Ovary (tissue), 3 donors: ENCODE data around the gene TMEM59L.

Experiments
- EP300 ChIP-seq: sonication (generic); formaldehyde crosslinking; IDR thresholded peaks from one replicate; pipeline ENCODE4 v1.6.1; 2017; ENCODE audit warnings: antibody characterized with exemption
- POLR2A ChIP-seq: fragments of 450-650 bp; IDR thresholded peaks from one replicate; pipeline ENCODE4 v1.6.1; 2017; ENCODE audit warnings: antibody characterized with exemption, mild to moderate bottlenecking, moderate library complexity
- TF ChIP-seq, protein P1 (sequence below), 3 donors: fragments of 450-650 bp in 2 of 3; fragments of 200-600 bp in 1 of 3; IDR thresholded peaks; one replicate each; pipeline versions ENCODE4 v1.5.1 to v1.8.0; 2016 to 2022; ENCODE audit warnings: antibody characterized with exemption in 3 of 3, mild to moderate bottlenecking in 1 of 3
- donor health status: DM: no; HTN: no; CAD: no.

GRCh38 chr19:18654469-18654868 is 41.8 kb downstream of the TMEM59L start:
- TF ChIP-seq POLR2A = no peak
- TF ChIP-seq, protein P1, sequence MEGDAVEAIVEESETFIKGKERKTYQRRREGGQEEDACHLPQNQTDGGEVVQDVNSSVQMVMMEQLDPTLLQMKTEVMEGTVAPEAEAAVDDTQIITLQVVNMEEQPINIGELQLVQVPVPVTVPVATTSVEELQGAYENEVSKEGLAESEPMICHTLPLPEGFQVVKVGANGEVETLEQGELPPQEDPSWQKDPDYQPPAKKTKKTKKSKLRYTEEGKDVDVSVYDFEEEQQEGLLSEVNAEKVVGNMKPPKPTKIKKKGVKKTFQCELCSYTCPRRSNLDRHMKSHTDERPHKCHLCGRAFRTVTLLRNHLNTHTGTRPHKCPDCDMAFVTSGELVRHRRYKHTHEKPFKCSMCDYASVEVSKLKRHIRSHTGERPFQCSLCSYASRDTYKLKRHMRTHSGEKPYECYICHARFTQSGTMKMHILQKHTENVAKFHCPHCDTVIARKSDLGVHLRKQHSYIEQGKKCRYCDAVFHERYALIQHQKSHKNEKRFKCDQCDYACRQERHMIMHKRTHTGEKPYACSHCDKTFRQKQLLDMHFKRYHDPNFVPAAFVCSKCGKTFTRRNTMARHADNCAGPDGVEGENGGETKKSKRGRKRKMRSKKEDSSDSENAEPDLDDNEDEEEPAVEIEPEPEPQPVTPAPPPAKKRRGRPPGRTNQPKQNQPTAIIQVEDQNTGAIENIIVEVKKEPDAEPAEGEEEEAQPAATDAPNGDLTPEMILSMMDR (IDR thresholded peaks at IDR 0.05) = no peak
- no peak for TF ChIP-seq EP300
